Hepatocyte (in vitro differentiated cells): ENCODE data around the gene LMF1. TPM values are rescaled to one million over a fixed set of nuclear protein-coding genes. Genes with fewer than 3 reads are reported as not detected.
A peak's percentile ranks its signal among the peaks of the same experiment; 100 is the strongest.

ENCODE experiments used
- DNase-seq: peaks from one replicate; pipeline ENCODE4 v3.0.0-alpha.2; 2016; ENCODE audit warnings: low spot score
- H2AFZ ChIP-seq: fragments of 200-600 bp; sonication (generic); 2 replicates; pipeline ENCODE4 v1.6.0; 2016; ENCODE audit warnings: antibody characterized with exemption, mild to moderate bottlenecking
- H3K27ac ChIP-seq: fragments of 200-600 bp; sonication (generic); 2 replicates; pipeline ENCODE4 v1.5.1; 2016; ENCODE audit warnings: mild to moderate bottlenecking
- H3K27me3 ChIP-seq: fragments of 200-600 bp; sonication (generic); 2 replicates; pipeline ENCODE4 v1.6.1; 2016
- H3K36me3 ChIP-seq: fragments of 200-600 bp; sonication (generic); replicated peaks from 2 replicates; pipeline ENCODE4 v1.5.1; 2016; ENCODE audit warnings: low read depth; ENCODE audit not compliant: insufficient read depth
- H3K4me1 ChIP-seq: fragments of 200-600 bp; sonication (generic); 2 replicates; pipeline ENCODE4 v1.5.1; 2016; ENCODE audit warnings: mild to moderate bottlenecking, moderate library complexity; ENCODE audit not compliant: insufficient read depth
- H3K4me2 ChIP-seq: fragments of 200-600 bp; sonication (generic); 2 replicates; pipeline ENCODE4 v1.6.0; 2016
- H3K4me3 ChIP-seq: fragments of 200-600 bp; sonication (generic); 2 replicates; pipeline ENCODE4 v1.5.1; 2016; ENCODE audit warnings: mild to moderate bottlenecking
- H3K79me2 ChIP-seq: fragments of 200-600 bp; sonication (generic); 2 replicates; pipeline ENCODE4 v1.6.0; 2017; ENCODE audit warnings: mild to moderate bottlenecking
- H3K9me2 ChIP-seq: fragments of 200-600 bp; sonication (generic); replicated peaks from 2 replicates; pipeline ENCODE4 v1.6.0; 2017; ENCODE audit warnings: mild to moderate bottlenecking; ENCODE audit not compliant: insufficient read depth
- H3K9me3 ChIP-seq: fragments of 200-600 bp; sonication (generic); 2 replicates; pipeline ENCODE4 v1.5.1; 2016; ENCODE audit warnings: low read depth, mild to moderate bottlenecking
- H4K20me1 ChIP-seq: fragments of 200-600 bp; sonication (generic); 2 replicates; pipeline ENCODE4 v1.6.0; 2016; ENCODE audit warnings: mild to moderate bottlenecking; ENCODE audit not compliant: insufficient read depth, poor library complexity, severe bottlenecking
- CTCF ChIP-seq: fragments of 200-600 bp; sonication (generic); IDR thresholded peaks from 2 replicates; pipeline ENCODE4 v1.5.1; 2016; ENCODE audit warnings: antibody characterized with exemption, mild to moderate bottlenecking; ENCODE audit not compliant: poor library complexity
- EZH2 ChIP-seq: fragments of 200-600 bp; sonication (generic); IDR thresholded peaks from 2 replicates; pipeline ENCODE4 v1.6.1; 2016; ENCODE audit warnings: antibody characterized with exemption, mild to moderate bottlenecking, borderline replicate concordance
- EZH2phosphoT487 ChIP-seq: fragments of 200-600 bp; sonication (generic); IDR thresholded peaks from one replicate; pipeline ENCODE4 v1.6.1; 2018; ENCODE audit warnings: antibody characterized with exemption, mild to moderate bottlenecking, low read depth, moderate library complexity; ENCODE audit not compliant: unreplicated experiment, severe bottlenecking
- WGBS: methylation state at CpG from one replicate; pipeline ENCODE4 v1.1.6; 2016; ENCODE audit warnings: low lambda C conversion rate; ENCODE audit errors: missing lambda C conversion rate; 5-methylcytosine and 5-hydroxymethylcytosine counted together
- polyA plus RNA-seq: library from polyadenylated mRNA; unstranded; fragments of >200 nt; fragmentation: Nextera tagmentation; extraction: Ambion mirVana; gene quantifications from 2 replicates; pipeline ENCODE4 v1.2.1, GENCODE V29; 2016
- total RNA-seq: library from RNA; depleted of rRNA; stranded (reverse); fragments of >200 nt; gene quantifications from 2 replicates; pipeline ENCODE4 v1.2.3, GENCODE V29; 2014

LMF1 gene
- total and polyA plus RNA-seq, 2 experiments from 2014 or later: 27.2 to 34.3 TPM

GRCh38 chr16:979859-980594 is 9.2 kb upstream of the LMF1 start:
- Histone ChIP-seq H3K4me3 (peak overlapping the region; percentile 61), H3K27ac (no peak overlapping the region), H3K9me2 (no peaks in the 10 kb centered on the region), H3K79me2 (no peaks in the 10 kb centered on the region), H3K9me3 (no peaks in the 10 kb centered on the region), H3K27me3 (peaks cover 22% of the 10 kb centered on the region), H3K36me3 (no peaks in the 10 kb centered on the region), H3K4me1 (peaks cover 11% of the 10 kb centered on the region), H2AFZ (no peak overlapping the region), H4K20me1 (peaks cover 2% of the 10 kb centered on the region), H3K4me2 (peak overlapping the region; percentile 98)
- WGBS: 34% methylated on average over 49 of the region's 63 CpGs
- TF ChIP-seq EZH2phosphoT487: no peak
- TF ChIP-seq EZH2: no peak
- TF ChIP-seq CTCF: no peak
- no peak for DNase-seq

GRCh38 chr16:979147-979546 is 8.4 kb upstream of the LMF1 start:
- 94% methylated on average over 9 of the region's 14 CpGs for WGBS
- no peak for DNase-seq
- Histone ChIP-seq H3K27me3 (peaks cover 22% of the 10 kb centered on the region), H3K4me3 (no peak overlapping the region), H3K4me1 (peaks cover 11% of the 10 kb centered on the region), H3K36me3 (no peaks in the 10 kb centered on the region), H3K27ac (no peak overlapping the region), H4K20me1 (peaks cover 2% of the 10 kb centered on the region), H3K9me3 (no peaks in the 10 kb centered on the region), H3K79me2 (no peaks in the 10 kb centered on the region), H3K4me2 (no peak overlapping the region), H3K9me2 (no peaks in the 10 kb centered on the region), H2AFZ (no peak overlapping the region)
- TF ChIP-seq EZH2phosphoT487 (no peak), EZH2 (no peak), CTCF (no peak)

- TF ChIP-seq EZH2: no peak
- no peak for TF ChIP-seq CTCF
- no peak for TF ChIP-seq EZH2phosphoT487
- no peaks in the 10 kb centered on the region for H3K9me3 ChIP-seq
- H3K9me2 ChIP-seq: no peaks in the 10 kb centered on the region
- H3K4me3 ChIP-seq: no peak overlapping the region
- H3K4me1 ChIP-seq: peaks cover 11% of the 10 kb centered on the region
- no peak overlapping the region for H3K27ac ChIP-seq
- H4K20me1 ChIP-seq: peaks cover 2% of the 10 kb centered on the region
- no peaks in the 10 kb centered on the region for H3K79me2 ChIP-seq
- no peak overlapping the region for H3K4me2 ChIP-seq
- DNase-seq: no peak
- H2AFZ ChIP-seq: no peak overlapping the region
- no peaks in the 10 kb centered on the region for H3K36me3 ChIP-seq
- WGBS: 67% methylated on average over 9 of the region's 9 CpGs
- H3K27me3 ChIP-seq: peaks cover 22% of the 10 kb centered on the region
These were observed 7.6 kb upstream of the LMF1 start for GRCh38 chr16:978403-978802.
